Gastrocnemius medialis (tissue), 4 donors: ENCODE data around the gene PPARGC1A. TPM values are rescaled to one million over a fixed set of nuclear protein-coding genes. Genes with fewer than 3 reads are reported as not detected.

Experiments used
- ATAC-seq, 2 donors: fragments of 150-250 bp; one replicate each; pipeline ENCODE4 v1.9.1; 2016
- DNase-seq, 2 donors: peaks; one replicate each; pipeline ENCODE4 v3.0.0-alpha.2; 2019
- H3K27ac ChIP-seq, 4 donors: fragments of 200-600 bp; sonication (generic); 1 replicate in 1 of 4; 2 replicates in 3 of 4; pipeline ENCODE4 v1.5.1; 2016 to 2018; ENCODE audit warnings: mild to moderate bottlenecking in 2 of 4, moderate library complexity in 1 of 4
- H3K27me3 ChIP-seq, 3 donors: fragments of 200-600 bp; sonication (generic) in 2 of 3; 1 replicate in 1 of 3; 2 replicates in 2 of 3; pipeline versions ENCODE4 v1.5.1 to v1.6.0; 2016 to 2019; ENCODE audit warnings: mild to moderate bottlenecking in 1 of 3, moderate library complexity in 1 of 3
- H3K36me3 ChIP-seq, 2 donors: fragments of 200-600 bp; sonication (generic) in 1 of 2; one replicate each; pipeline ENCODE4 v1.5.1; 2017 to 2018
- H3K4me1 ChIP-seq, 2 donors: fragments of 200-600 bp; sonication (generic) in 1 of 2; one replicate each; pipeline ENCODE4 v1.5.1; 2016 to 2017; ENCODE audit warnings: mild to moderate bottlenecking in 2 of 2
- H3K4me3 ChIP-seq, 4 donors: fragments of 200-600 bp; sonication (generic) in 3 of 4; 1 replicate in 1 of 4; 2 replicates in 3 of 4; pipeline ENCODE4 v1.5.1; 2016 to 2019; ENCODE audit warnings: mild to moderate bottlenecking in 2 of 4
- H3K9me3 ChIP-seq, 3 donors: fragments of 200-600 bp; sonication (generic) in 2 of 3; 1 replicate in 1 of 3; 2 replicates in 2 of 3; pipeline ENCODE4 v1.5.1; 2016 to 2019
- CTCF ChIP-seq, 5 experiments: fragments of 450-650 bp in 3 of 5; fragments of 200-600 bp in 2 of 5; sonication (generic) in 2 of 5; IDR thresholded peaks in 4 of 5; conservative IDR thresholded peaks in 1 of 5; 1 replicate in 4 of 5; 2 replicates in 1 of 5; pipeline ENCODE4 v1.5.1; 2016 to 2019; ENCODE audit warnings: antibody characterized with exemption in 5 of 5, mild to moderate bottlenecking in 3 of 5, moderate library complexity in 3 of 5
- POLR2A ChIP-seq, 2 donors: fragments of 450-650 bp; IDR thresholded peaks; one replicate each; pipeline ENCODE4 v1.6.1; 2017; ENCODE audit warnings: antibody characterized with exemption in 2 of 2, mild to moderate bottlenecking in 2 of 2, moderate library complexity in 2 of 2
- in situ Hi-C, 4 donors: fragments of 200-750 bp; cut with MboI; loops; one replicate each; pipeline versions ENCODE4 v1.15.0 to v1.8.0; 2017; ENCODE audit warnings: low sequenced_read_pairs in 4 of 4
- intact Hi-C: fragments of 100-400 bp; cut with DNase I; formaldehyde crosslinking; loops from one replicate; pipeline ENCODE4 v1.15.1; 2023; ENCODE audit warnings: low total_unique reads
- total RNA-seq, 4 donors: library from RNA; depleted of rRNA; stranded (reverse); fragments of >200 nt; gene quantifications; one replicate each; pipeline versions ENCODE4 v1.1.0 to v1.2.3, GENCODE V29; 2016

Gene PPARGC1A
- total RNA-seq, 4 donors from 2014 or later, result 30.6 to 68.9 (median 52.3) TPM

DNA sequence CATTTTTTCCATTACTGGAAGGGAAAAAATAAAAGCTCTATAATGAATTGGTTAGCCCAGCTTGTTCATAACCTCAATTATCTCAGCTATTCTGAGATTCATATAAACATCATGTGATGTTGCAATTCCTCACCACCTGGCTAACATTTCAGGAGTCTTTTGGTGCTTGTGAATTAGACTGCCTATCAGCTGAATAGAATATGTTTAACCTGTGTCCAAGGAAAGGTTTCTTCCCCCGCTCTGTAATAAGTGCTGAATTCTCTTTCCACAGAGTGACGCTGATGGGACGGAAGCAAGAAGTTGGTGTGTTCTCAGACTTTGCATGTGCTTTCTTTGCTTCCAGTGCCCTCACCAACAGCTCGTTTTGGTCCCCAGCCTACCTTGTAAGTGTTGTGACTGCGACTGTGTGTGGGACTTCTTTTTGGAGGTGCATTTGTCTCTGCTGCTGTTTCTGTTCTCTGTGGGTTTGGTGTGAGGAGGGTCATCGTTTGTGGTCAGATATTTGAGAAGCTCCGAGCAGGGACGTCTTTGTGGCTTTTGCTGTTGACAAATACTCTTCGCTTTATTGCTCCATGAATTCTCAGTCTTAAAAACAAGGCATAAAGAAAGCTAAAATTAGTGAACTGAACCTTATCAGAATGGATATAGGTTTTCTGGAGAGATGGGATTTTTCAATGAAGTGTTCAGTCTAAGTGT is 61.7 kb downstream of the PPARGC1A start:
- ATAC-seq, result peak; percentile 34 to 43

DNA sequence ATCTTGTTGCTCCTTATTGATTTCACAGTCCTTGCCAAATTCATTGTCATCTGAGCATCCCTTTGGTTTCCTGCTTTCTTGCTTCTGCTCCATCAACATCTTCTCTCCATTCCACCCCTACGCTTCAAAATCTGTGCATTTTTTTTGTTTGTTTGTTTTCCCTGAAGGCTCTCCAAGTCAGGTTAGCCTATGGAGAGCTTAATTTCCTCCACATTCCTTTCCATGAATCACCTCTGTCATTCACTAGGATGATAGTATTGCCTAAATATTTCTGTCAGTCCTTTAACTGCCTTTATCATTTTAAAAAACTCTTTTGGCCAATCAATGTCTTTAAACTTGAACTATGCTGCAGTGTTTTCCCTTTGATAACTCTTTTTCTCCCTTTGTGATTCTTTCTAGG is 67.7 kb downstream of the PPARGC1A start:
- Histone ChIP-seq H3K36me3 (peaks cover 0 to 18% of the 10 kb centered on the region in 2 donors), H3K27ac (no peak overlapping the region), H3K27me3 (no peaks in the 10 kb centered on the region), H3K4me1 (peaks cover 20 to 26% of the 10 kb centered on the region in 2 donors), H3K9me3 (no peaks in the 10 kb centered on the region), H3K4me3 (no peak overlapping the region)
- DNase-seq (no peak), ATAC-seq (no peak)
- no peak for TF ChIP-seq POLR2A (IDR thresholded peaks at IDR 0.05)
- intact Hi-C loops, result no loop called here
- in situ Hi-C loops, result no loop called here

More for the DNA sequence above, 61.7 kb downstream of the PPARGC1A start:
- Histone ChIP-seq H3K36me3 (peaks cover 0 to 18% of the 10 kb centered on the region in 2 donors), H3K9me3 (no peaks in the 10 kb centered on the region), H3K4me3 (no peak overlapping the region), H3K27ac (peak overlapping the region; percentile 5 to 73 (median 52)), H3K4me1 (peaks cover 6 to 10% of the 10 kb centered on the region in 2 donors), H3K27me3 (no peaks in the 10 kb centered on the region)
- in situ Hi-C loops, result no loop called here
- TF ChIP-seq POLR2A (IDR thresholded peaks at IDR 0.05) (no peak), CTCF (IDR thresholded peaks at IDR 0.05 in 4 of 5, conservative IDR thresholded peaks at IDR 0.05 in 1 of 5) (no peak)
- no peak for DNase-seq
- intact Hi-C loops, result no loop called here

DNA sequence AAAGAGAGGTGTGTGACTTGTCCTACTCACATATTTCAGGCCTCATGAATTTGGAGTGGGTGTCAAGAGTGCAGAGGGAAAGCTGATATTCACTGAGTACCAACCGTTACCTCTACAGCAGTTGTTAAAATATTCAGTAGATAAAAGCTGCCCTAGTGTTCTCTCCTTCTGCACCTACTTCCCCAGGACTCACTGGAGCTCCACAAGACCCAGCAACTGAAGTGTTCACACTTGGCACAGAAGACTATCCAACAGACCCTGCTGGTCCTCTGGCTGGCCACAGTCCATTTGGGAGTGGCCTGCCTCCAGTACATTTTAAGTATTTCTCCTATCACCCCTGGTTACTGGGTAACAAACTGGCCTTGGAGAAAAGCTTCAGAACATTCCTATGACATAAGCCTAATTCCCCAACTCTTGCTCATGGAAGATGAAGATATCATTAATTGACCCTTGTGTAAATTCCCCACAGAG is 70.8 kb downstream of the PPARGC1A start:
- peaks cover 0 to 8% of the 10 kb centered on the region in 2 donors for H3K36me3 ChIP-seq
- intact Hi-C loops, result no loop called here
- no peak overlapping the region for H3K4me3 ChIP-seq
- H3K27ac ChIP-seq, result peak overlapping the region in 1 of 4 donors; percentile 63
- peaks cover 22 to 46% of the 10 kb centered on the region in 2 donors for H3K4me1 ChIP-seq
- TF ChIP-seq CTCF (IDR thresholded peaks at IDR 0.05 in 4 of 5, conservative IDR thresholded peaks at IDR 0.05 in 1 of 5) (no peak), POLR2A (IDR thresholded peaks at IDR 0.05) (no peak)
- DNase-seq (no peak), ATAC-seq (no peak)
- in situ Hi-C loops, result no loop called here
- H3K27me3 ChIP-seq, result no peaks in the 10 kb centered on the region
- no peaks in the 10 kb centered on the region for H3K9me3 ChIP-seq

DNA sequence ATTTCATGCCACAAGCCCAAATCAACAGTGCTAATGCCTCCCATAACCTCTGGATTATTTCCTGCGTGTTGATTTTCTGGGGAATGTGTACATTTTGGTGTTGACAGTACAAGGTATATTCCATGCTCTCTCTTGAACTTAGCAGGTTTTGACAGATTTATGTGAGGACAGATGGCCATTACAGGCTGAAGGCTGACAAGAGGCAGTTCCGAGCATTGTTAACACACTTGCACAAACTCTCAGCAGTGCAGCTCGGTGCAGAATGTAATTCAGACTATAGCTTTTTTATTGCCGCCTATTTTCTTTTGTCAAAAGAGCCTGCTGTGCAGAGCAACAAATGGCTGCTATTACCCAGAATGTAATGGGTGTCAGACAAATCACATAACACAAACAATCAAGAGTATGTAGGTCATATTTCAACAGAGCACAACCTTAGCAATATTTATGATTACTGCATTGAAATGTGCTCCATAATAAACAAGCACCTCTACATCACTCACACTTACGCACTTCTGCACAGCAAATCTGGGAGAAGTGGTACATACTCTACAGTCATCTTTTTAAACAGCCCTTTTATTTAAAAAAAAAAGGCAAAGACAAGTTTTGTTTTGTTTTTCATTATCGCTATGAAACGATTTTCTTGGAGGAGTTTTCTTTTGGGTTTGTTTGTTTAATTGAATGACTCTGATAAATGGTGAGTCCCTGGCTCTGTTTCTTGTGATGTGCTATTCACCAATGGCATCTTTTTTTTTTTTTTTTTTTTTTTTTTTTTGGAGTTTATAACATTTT is 71.6 kb downstream of the PPARGC1A start:
- Histone ChIP-seq H3K27me3 (no peaks in the 10 kb centered on the region), H3K4me3 (no peak overlapping the region), H3K4me1 (peaks cover 22 to 46% of the 10 kb centered on the region in 2 donors), H3K27ac (peak overlapping the region; percentile 12 to 69 (median 42)), H3K9me3 (no peaks in the 10 kb centered on the region), H3K36me3 (peaks cover 0 to 3% of the 10 kb centered on the region in 2 donors)
- ATAC-seq (peak in 1 of 2 donors; percentile 45), DNase-seq (no peak)
- in situ Hi-C loops (no loop called here), intact Hi-C loops (no loop called here)
- TF ChIP-seq CTCF (IDR thresholded peaks at IDR 0.05 in 4 of 5, conservative IDR thresholded peaks at IDR 0.05 in 1 of 5) (no peak), POLR2A (IDR thresholded peaks at IDR 0.05) (no peak)
